GM15510 (cell line): ENCODE results near the gene CALD1.

Source experiments
- POLR2A ChIP-seq: IDR thresholded peaks from 3 replicates; pipeline ENCODE4 v1.6.1; 2011; ENCODE audit warnings: borderline replicate concordance; ENCODE audit not compliant: insufficient read length; ENCODE audit errors: extremely low read depth

CALD1 gene

GRCh38 chr7:134823400-134823799 lies 44.0 kb downstream of the CALD1 start:
- no peak for TF ChIP-seq POLR2A

GRCh38 chr7:134825666-134826065 lies 46.2 kb downstream of the CALD1 start:
- no peak for TF ChIP-seq POLR2A

GRCh38 chr7:134826105-134826504 lies 46.7 kb downstream of the CALD1 start:
- TF ChIP-seq POLR2A, result no peak

GRCh38 chr7:134827436-134827835 lies 48.0 kb downstream of the CALD1 start:
- TF ChIP-seq POLR2A, result no peak

- no peak for TF ChIP-seq POLR2A
Measured at GRCh38 chr7:134827889-134828288, 48.5 kb downstream of the CALD1 start.

GRCh38 chr7:134828361-134828760 lies 48.9 kb downstream of the CALD1 start:
- no peak for TF ChIP-seq POLR2A

- TF ChIP-seq POLR2A, result no peak
Measured at GRCh38 chr7:134829380-134829986, 50.0 kb downstream of the CALD1 start.

GRCh38 chr7:134831862-134832261 lies 52.4 kb downstream of the CALD1 start:
- no peak for TF ChIP-seq POLR2A

- no peak for TF ChIP-seq POLR2A
Measured at GRCh38 chr7:134832367-134832766, 52.9 kb downstream of the CALD1 start.

GRCh38 chr7:134834689-134835462 lies 55.4 kb downstream of the CALD1 start:
- TF ChIP-seq POLR2A, result no peak

- TF ChIP-seq POLR2A, result no peak
Measured at GRCh38 chr7:134835463-134835823, 56.0 kb downstream of the CALD1 start.

- no peak for TF ChIP-seq POLR2A
Measured at GRCh38 chr7:134836447-134836846, 57.0 kb downstream of the CALD1 start.

GRCh38 chr7:134839298-134839697 lies 59.9 kb downstream of the CALD1 start:
- no peak for TF ChIP-seq POLR2A

- no peak for TF ChIP-seq POLR2A
Measured at GRCh38 chr7:134842062-134842461, 62.6 kb downstream of the CALD1 start.

GRCh38 chr7:134842886-134843430 lies 63.5 kb downstream of the CALD1 start:
- no peak for TF ChIP-seq POLR2A

GRCh38 chr7:134844200-134844599 lies 64.8 kb downstream of the CALD1 start:
- no peak for TF ChIP-seq POLR2A

- TF ChIP-seq POLR2A, result no peak
Measured at GRCh38 chr7:134845461-134845860, 66.0 kb downstream of the CALD1 start.
